Upper lobe of left lung (tissue), 6 donors: ENCODE measurements around the gene HOMEZ. TPM values are rescaled to one million over a fixed set of nuclear protein-coding genes. Genes with fewer than 3 reads are reported as not detected.
"Not testable (repeated sequence)": the region's sequence is repeated elsewhere in the genome, so short reads cannot be mapped to it uniquely, and the experiment has no call there.

Experiments used
- ATAC-seq, 2 donors: fragments of 200-7000 bp; cut with Tn5 transposase; one replicate each; pipeline ENCODE4 v1.9.1; 2022; ENCODE audit warnings: mild to moderate bottlenecking in 2 of 2, moderate library complexity in 2 of 2; ENCODE audit not compliant: low FRiP score in 2 of 2
- DNase-seq, 2 donors: peaks; one replicate each; pipeline ENCODE4 v3.0.0-alpha.2; 2019 to 2020
- H3K27ac ChIP-seq, 4 donors: fragments of 200-600 bp; sonication (generic); one replicate each; pipeline ENCODE4 v1.5.1; 2016 to 2019
- H3K27me3 ChIP-seq, 4 donors: fragments of 200-600 bp; sonication (generic); one replicate each; pipeline ENCODE4 v1.5.1; 2017 to 2019
- H3K36me3 ChIP-seq, 4 donors: fragments of 200-600 bp; sonication (generic); one replicate each; pipeline ENCODE4 v1.5.1; 2016 to 2019
- H3K4me1 ChIP-seq, 4 donors: fragments of 200-600 bp; sonication (generic); one replicate each; pipeline ENCODE4 v1.5.1; 2018 to 2019
- H3K4me3 ChIP-seq, 4 donors: fragments of 200-600 bp; sonication (generic); one replicate each; pipeline ENCODE4 v1.5.1; 2017 to 2019; ENCODE audit warnings: mild to moderate bottlenecking in 2 of 4, moderate library complexity in 1 of 4
- H3K9me3 ChIP-seq, 4 donors: fragments of 200-600 bp; sonication (generic); one replicate each; pipeline ENCODE4 v1.5.1; 2018 to 2019
- EP300 ChIP-seq, 4 donors: sonication (generic); formaldehyde crosslinking; IDR thresholded peaks; one replicate each; pipeline ENCODE4 v1.5.1; 2017; ENCODE audit warnings: antibody characterized with exemption in 4 of 4, control low read depth in 2 of 4
- POLR2A ChIP-seq, 4 donors: fragments of 450-650 bp; IDR thresholded peaks; one replicate each; pipeline ENCODE4 v1.5.1; 2016 to 2017; ENCODE audit warnings: antibody characterized with exemption in 4 of 4, mild to moderate bottlenecking in 2 of 4
- POLR2AphosphoS5 ChIP-seq, 2 donors: sonication (generic); formaldehyde crosslinking; IDR thresholded peaks; one replicate each; pipeline ENCODE4 v1.5.1; 2017; ENCODE audit warnings: antibody characterized with exemption in 2 of 2
- WGBS, 2 donors: methylation state at CpG; one replicate each; pipeline ENCODE4 v1.1.5; 2017 to 2018; 5-methylcytosine and 5-hydroxymethylcytosine counted together
- total RNA-seq, 6 donors: library from RNA; depleted of rRNA in 4 of 6; stranded (reverse); fragments of >200 nt in 4 of 6; gene quantifications; one replicate each; pipeline versions ENCODE4 v1.1.0 to v1.2.1, GENCODE V29; 2016 to 2021
- TF ChIP-seq, protein P1 (sequence below), 6 experiments: fragments of 450-650 bp in 4 of 6; fragments of 200-600 bp in 2 of 6; sonication (generic) in 2 of 6; IDR thresholded peaks; one replicate each; pipeline ENCODE4 v1.5.1; 2016 to 2019; ENCODE audit warnings: antibody characterized with exemption in 6 of 6
- donor health status: DM: no; HTN: no; CAD: no; lungs with moderate emphysema.
- donor health status: DM: no; HTN: yes; CAD: no; lungs with severe emphysema.

HOMEZ gene
- total RNA-seq, 6 donors from 2014 or later: 3.9 to 13.7 (median 11.2) TPM

DNA sequence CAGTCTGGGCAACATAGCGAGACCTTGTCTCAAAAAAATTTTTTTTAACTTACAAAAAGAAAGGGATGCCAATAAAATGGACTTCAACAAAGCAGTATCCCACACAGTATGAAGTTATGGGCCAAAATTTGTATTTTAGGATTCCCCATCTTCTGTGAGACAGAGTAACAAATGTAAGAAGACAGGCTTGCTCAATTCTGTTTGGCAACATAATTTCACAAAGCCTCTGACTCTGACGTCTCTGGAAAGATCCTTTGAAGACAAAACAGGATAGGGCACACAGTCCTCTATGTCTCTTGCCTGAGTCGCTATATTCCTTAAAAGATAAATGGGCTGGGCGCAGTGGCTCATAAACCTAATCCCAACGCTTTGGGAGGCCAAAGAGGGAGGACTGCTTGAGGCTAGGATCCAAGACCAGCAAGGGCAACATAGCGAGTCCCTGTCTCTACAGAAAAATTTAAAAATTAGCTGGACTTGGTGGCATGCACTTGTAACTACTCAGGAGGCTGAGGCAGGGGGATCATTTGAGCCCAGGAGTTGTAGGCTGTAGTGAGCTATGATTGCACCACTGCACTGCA is 1.1 kb upstream of the HOMEZ start:
- peak overlapping the region in 3 of 4 donors; percentile 58 to 91 (median 88) for H3K4me3 ChIP-seq
- no peak for ATAC-seq
- peaks cover 11 to 24% (median 19%) of the 10 kb centered on the region in 4 donors for H3K4me1 ChIP-seq
- no peaks in the 10 kb centered on the region for H3K27me3 ChIP-seq
- peak overlapping the region; percentile 90 to 98 (median 94) for H3K27ac ChIP-seq
- no peak for TF ChIP-seq EP300 (IDR thresholded peaks at IDR 0.05)
- no peaks in the 10 kb centered on the region for H3K36me3 ChIP-seq
- no peak for DNase-seq
- H3K9me3 ChIP-seq: no peaks in the 10 kb centered on the region
- 52 to 56% methylated on average over 6 of the region's 6 CpGs for WGBS, 2 donors

DNA sequence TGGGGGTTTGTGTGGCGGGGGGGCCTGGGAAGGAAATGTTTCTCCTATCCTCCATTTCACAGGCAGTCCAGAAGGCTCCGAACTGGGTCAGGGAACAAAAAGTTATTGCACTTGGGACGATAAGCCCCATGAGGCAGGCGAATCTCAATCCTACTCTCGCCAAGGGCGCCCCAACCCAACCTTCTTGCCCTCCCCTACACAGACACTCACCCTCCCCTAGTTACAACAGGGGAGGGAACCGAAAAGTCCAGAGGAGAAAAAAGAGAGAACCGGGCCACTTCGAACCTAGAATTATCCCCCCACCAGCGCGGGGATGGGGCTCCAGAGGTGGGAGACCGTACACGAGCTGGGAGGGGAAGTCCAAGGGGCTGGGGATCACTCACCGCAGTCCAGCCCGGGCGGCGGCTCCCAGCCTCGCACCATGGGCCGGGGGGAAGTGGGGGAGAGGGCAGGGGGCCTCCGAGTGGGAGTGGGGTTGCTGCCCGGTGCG is 357 bp downstream of the HOMEZ start:
- ATAC-seq: peak; percentile 23 to 61
- TF ChIP-seq EP300 (IDR thresholded peaks at IDR 0.05): no peak
- TF ChIP-seq POLR2AphosphoS5 (IDR thresholded peaks at IDR 0.05): no peak

DNA sequence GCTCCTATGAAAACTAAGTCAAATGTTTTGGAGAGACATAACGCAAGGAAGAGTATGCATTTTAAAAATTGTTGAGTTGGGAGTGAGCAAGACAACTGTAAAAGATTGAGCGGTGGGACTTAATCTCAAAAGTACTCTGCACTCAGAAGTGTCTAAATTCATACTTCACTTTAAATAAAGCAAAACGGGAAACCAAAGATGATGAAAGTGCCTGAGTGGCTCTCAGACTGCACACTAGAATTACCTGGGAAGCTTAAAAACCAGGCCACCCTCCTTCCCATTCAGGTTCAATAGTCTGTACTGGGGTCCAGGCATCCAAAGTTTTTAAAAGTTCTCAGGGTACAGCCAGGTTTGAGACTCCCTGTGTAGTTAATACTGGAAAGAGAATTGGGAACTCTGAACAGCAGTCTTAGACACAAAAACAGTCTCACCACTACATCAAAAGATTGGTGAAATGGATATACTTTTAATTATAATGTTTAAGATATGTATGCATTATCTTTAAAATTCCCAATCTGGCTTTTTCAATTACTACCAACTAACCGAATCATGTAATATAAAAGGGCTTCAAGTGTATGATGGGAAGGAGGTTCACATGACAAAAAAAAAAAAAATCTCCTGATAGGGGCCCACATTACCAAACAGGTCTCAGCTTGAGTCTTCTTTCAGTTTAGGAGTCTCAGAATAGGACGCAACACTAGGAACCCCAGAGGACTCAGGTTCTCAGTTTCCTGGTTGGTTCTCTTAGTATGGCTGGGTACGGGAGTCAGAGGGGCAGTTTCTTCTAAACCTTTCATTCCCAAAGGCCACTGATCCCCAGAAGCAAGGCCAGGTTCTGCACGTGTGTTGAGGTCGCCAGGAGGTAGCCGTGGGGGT is 1.0 kb downstream of the HOMEZ start:
- WGBS, 2 donors: 24 to 28% methylated on average over 9 of the region's 9 CpGs
- Histone ChIP-seq H3K9me3 (no peaks in the 10 kb centered on the region), H3K4me1 (peaks cover 11 to 24% (median 19%) of the 10 kb centered on the region in 4 donors), H3K27ac (peak overlapping the region; percentile 90 to 98 (median 94)), H3K36me3 (peaks cover 0 to 7% (median 0%) of the 10 kb centered on the region in 4 donors), H3K4me3 (peak overlapping the region; percentile 58 to 91 (median 88)), H3K27me3 (no peaks in the 10 kb centered on the region)
- no peak for DNase-seq
- ATAC-seq: no peak
- TF ChIP-seq, protein P1, sequence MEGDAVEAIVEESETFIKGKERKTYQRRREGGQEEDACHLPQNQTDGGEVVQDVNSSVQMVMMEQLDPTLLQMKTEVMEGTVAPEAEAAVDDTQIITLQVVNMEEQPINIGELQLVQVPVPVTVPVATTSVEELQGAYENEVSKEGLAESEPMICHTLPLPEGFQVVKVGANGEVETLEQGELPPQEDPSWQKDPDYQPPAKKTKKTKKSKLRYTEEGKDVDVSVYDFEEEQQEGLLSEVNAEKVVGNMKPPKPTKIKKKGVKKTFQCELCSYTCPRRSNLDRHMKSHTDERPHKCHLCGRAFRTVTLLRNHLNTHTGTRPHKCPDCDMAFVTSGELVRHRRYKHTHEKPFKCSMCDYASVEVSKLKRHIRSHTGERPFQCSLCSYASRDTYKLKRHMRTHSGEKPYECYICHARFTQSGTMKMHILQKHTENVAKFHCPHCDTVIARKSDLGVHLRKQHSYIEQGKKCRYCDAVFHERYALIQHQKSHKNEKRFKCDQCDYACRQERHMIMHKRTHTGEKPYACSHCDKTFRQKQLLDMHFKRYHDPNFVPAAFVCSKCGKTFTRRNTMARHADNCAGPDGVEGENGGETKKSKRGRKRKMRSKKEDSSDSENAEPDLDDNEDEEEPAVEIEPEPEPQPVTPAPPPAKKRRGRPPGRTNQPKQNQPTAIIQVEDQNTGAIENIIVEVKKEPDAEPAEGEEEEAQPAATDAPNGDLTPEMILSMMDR (IDR thresholded peaks at IDR 0.05): no peak
- no peak for TF ChIP-seq POLR2A (IDR thresholded peaks at IDR 0.05)
- no peak for TF ChIP-seq POLR2AphosphoS5 (IDR thresholded peaks at IDR 0.05)
- TF ChIP-seq EP300 (IDR thresholded peaks at IDR 0.05): no peak

More for the DNA sequence above, 357 bp downstream of the HOMEZ start:
- H3K27me3 ChIP-seq: no peaks in the 10 kb centered on the region
- H3K27ac ChIP-seq: peak overlapping the region; percentile 90 to 98 (median 94)
- no peak for DNase-seq
- peaks cover 0 to 7% (median 0%) of the 10 kb centered on the region in 4 donors for H3K36me3 ChIP-seq
- H3K4me1 ChIP-seq: peaks cover 11 to 24% (median 19%) of the 10 kb centered on the region in 4 donors
- 0% methylated on average over 3 to 19 of the region's 22 CpGs for WGBS, 2 donors
- peak overlapping the region; percentile 58 to 91 (median 88) for H3K4me3 ChIP-seq
- no peaks in the 10 kb centered on the region for H3K9me3 ChIP-seq

DNA sequence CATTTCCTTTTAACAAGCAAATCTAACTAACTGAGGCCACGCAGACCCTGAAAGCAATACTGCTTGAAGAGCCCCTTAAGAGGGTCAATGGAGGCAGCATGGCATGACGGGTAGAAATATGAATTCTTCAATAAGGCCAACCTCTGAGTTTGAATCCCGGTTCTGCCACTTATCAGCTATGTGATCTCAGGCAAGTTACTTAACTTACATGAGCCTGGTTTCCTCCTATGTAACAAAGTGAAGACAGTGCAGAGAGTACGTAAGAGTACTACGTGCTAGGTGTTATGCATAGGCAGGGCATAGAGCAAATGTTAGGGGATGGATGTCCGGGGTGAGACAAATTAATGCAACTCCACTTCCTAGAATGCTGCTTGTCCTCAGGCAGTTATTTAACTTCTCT is 4.7 kb downstream of the HOMEZ start:
- Histone ChIP-seq H3K27ac (no peak overlapping the region), H3K4me1 (peaks cover 5 to 16% (median 12%) of the 10 kb centered on the region in 4 donors), H3K36me3 (peaks cover 0 to 14% (median 3%) of the 10 kb centered on the region in 4 donors), H3K9me3 (no peaks in the 10 kb centered on the region), H3K27me3 (no peaks in the 10 kb centered on the region), H3K4me3 (no peak overlapping the region)
- no peak for TF ChIP-seq POLR2AphosphoS5 (IDR thresholded peaks at IDR 0.05)
- TF ChIP-seq, protein P1 (IDR thresholded peaks at IDR 0.05): no peak
- no peak for TF ChIP-seq POLR2A (IDR thresholded peaks at IDR 0.05)
- no peak for TF ChIP-seq EP300 (IDR thresholded peaks at IDR 0.05)
- WGBS, 2 donors: 89 to 92% methylated on average over 6 of the region's 6 CpGs
- no peak for DNase-seq
- ATAC-seq: no peak

DNA sequence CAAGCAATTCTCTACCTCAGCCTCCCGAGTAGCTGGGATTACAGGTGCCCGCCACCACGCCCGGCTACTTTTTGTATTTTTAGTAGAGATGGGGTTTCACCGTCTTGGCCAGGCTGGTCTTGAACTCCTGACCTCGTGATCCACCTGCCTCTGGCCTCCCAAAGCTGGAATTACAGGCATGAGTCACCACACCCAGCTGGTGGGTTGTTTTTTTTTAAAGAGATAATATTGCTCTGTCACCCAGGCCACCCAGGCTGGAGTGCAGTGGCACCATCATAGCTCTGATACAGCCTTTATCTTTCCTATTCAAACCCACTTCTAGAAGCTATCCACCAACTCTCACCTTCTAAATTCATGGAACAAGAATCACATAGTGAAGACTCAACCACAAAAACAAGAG is 8.0 kb downstream of the HOMEZ start:
- not testable (repeated sequence) for DNase-seq, H3K27ac ChIP-seq, ATAC-seq, H3K27me3 ChIP-seq, H3K9me3 ChIP-seq, H3K4me1 ChIP-seq, H3K4me3 ChIP-seq
- WGBS, 2 donors: 90 to 93% methylated on average over 6 of the region's 6 CpGs
- H3K36me3 ChIP-seq: peaks cover 0 to 21% (median 10%) of the 10 kb centered on the region in 4 donors

DNA sequence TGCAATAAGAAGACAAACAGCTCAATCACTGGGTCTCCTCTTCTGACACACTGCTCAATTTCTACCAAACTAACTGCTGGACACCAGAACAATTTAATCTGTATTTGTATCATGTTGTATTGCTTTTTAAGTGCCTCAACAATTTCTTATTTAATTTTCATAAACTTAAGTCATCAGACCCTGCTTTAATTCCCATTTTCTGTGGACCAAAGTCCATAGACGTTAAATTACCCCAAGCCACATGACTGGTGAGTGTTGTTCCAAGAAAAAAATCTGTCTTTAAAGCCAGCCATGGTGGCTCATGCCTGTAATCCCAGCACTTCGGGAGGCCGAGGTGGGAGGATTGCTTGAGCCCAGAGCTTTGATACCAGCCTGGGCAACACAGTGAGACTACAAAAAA is 8.7 kb downstream of the HOMEZ start:
- Histone ChIP-seq H3K27me3 (no peaks in the 10 kb centered on the region), H3K27ac (no peak overlapping the region), H3K36me3 (peaks cover 0 to 21% (median 10%) of the 10 kb centered on the region in 4 donors), H3K4me1 (no peaks in the 10 kb centered on the region), H3K9me3 (no peaks in the 10 kb centered on the region), H3K4me3 (no peak overlapping the region)
- no peak for TF ChIP-seq EP300 (IDR thresholded peaks at IDR 0.05)
- no peak for TF ChIP-seq POLR2A (IDR thresholded peaks at IDR 0.05)
- no peak for TF ChIP-seq POLR2AphosphoS5 (IDR thresholded peaks at IDR 0.05)
- TF ChIP-seq, protein P1 (IDR thresholded peaks at IDR 0.05): no peak
- DNase-seq: no peak
- ATAC-seq: no peak
- WGBS, 2 donors: 89 to 96% methylated on average over 3 of the region's 3 CpGs
